ENCODE measurements around the gene ETV3L. TPM values are rescaled to one million over a fixed set of nuclear protein-coding genes. Genes with fewer than 3 reads are reported as not detected.

ETV3L gene
- total and polyA plus RNA-seq, 2 of the 8 experiments (the other 6 are each of a cell fraction or from before 2014, with no cell fraction given), result 0.17 to 0.26 TPM

- Histone ChIP-seq H3K4me2 (ENCODE audit: insufficient read depth in 1 of 2, low read depth in 2 of 2, low read length in 2 of 2) (no peak overlapping the region), H3K23me2 (ENCODE audit: low read depth, low read length) (0 out of 2 replicates have a peak, but pooled peaks cover 2% of the 10 kb centered on the region), H3K4me3 (ENCODE audit: extremely low read depth in 1 of 4, insufficient read depth in 2 of 4, low read depth in 3 of 4, low read length in 4 of 4) (no peak overlapping the region), H3K36me3 (ENCODE audit: control insufficient read depth in 2 of 4, insufficient read depth in 4 of 4, low read length in 3 of 4) (no peaks in the 10 kb centered on the region), H3K9ac (replicated peaks in 1 of 4; ENCODE audit: extremely low read depth in 1 of 4, low read depth in 3 of 4, low read length in 3 of 4) (no peak overlapping the region), H2AFZ (ENCODE audit: low read length) (no peak overlapping the region), H3K79me1 (ENCODE audit: low read depth, low read length) (no peaks in the 10 kb centered on the region), H2AK5ac (ENCODE audit: low read depth, low read length) (no peak overlapping the region), H3K56ac (replicated peaks; ENCODE audit: insufficient read length, low read depth, low read length) (no peak overlapping the region), H3K14ac (ENCODE audit: insufficient read length) (no peak overlapping the region), H2BK120ac (replicated peaks; ENCODE audit: low read depth, low read length) (no peak overlapping the region), H3K9me3 (ENCODE audit: insufficient read depth in 2 of 2, low read depth in 1 of 2, low read length in 1 of 2) (no peaks in the 10 kb centered on the region), H2BK5ac (ENCODE audit: low read depth, low read length) (no peak overlapping the region), H4K8ac (ENCODE audit: extremely low read depth, insufficient read depth, low read length) (no peak overlapping the region), H3K18ac (ENCODE audit: extremely low read depth, low read length) (no peak overlapping the region), H3K79me2 (ENCODE audit: control insufficient read depth in 1 of 2, insufficient read depth in 2 of 2, low read length in 2 of 2) (no peaks in the 10 kb centered on the region), H2BK20ac (ENCODE audit: low read length) (no peak overlapping the region), H3K27ac (ENCODE audit: low read depth, low read length) (no peak overlapping the region), H3K27me3 (replicated peaks in 1 of 4; ENCODE audit: control insufficient read depth in 3 of 4, extremely low read depth in 1 of 4, insufficient read depth in 3 of 4, low read length in 3 of 4) (peaks cover 0 to 3% (median 1%) of the 10 kb centered on the region in 4 experiments; a peak in 2 of 7 replicates), H4K5ac (ENCODE audit: insufficient read length, low read depth, low read length) (no peak overlapping the region), H3K4me1 (replicated peaks in 1 of 4; ENCODE audit: control insufficient read depth in 3 of 4, insufficient read depth in 4 of 4, low read length in 3 of 4) (peaks cover 0 to 10% (median 0%) of the 10 kb centered on the region in 4 experiments; a peak in 2 of 7 replicates), H3K23ac (ENCODE audit: insufficient read length) (no peak overlapping the region), H4K91ac (replicated peaks; ENCODE audit: insufficient read length, low read length) (no peak overlapping the region), H3K4ac (replicated peaks; ENCODE audit: insufficient read length, low read depth, low read length) (no peak overlapping the region), H4K20me1 (replicated peaks in 1 of 2; ENCODE audit: control insufficient read depth in 1 of 2, insufficient read depth in 2 of 2, low read length in 2 of 2) (no peaks in the 10 kb centered on the region), H2BK15ac (ENCODE audit: low read length) (no peak overlapping the region), H2BK12ac (ENCODE audit: low read depth, low read length) (no peak overlapping the region)
- TF ChIP-seq EZH2 (IDR thresholded peaks at IDR 0.05; ENCODE audit: low read depth, low read length, severe bottlenecking), result no peak
- no peak for TF ChIP-seq SIRT6 (IDR thresholded peaks at IDR 0.05; ENCODE audit: low read length)
- no peak for TF ChIP-seq SIX5 (IDR thresholded peaks at IDR 0.05; ENCODE audit: low read depth, low read length)
- no peak for TF ChIP-seq CHD1 (IDR thresholded peaks at IDR 0.05; ENCODE audit: low read depth, low read length)
- TF ChIP-seq KDM5A (IDR thresholded peaks at IDR 0.05; ENCODE audit: low read length), result no peak
- TF ChIP-seq TCF12 (IDR thresholded peaks at IDR 0.05; ENCODE audit: low read depth, low read length), result no peak
- TF ChIP-seq GTF2F1 (IDR thresholded peaks at IDR 0.05; ENCODE audit: borderline replicate concordance, low read depth, low read length), result no peak
- TF ChIP-seq SAP30 (IDR thresholded peaks at IDR 0.05; ENCODE audit: insufficient read depth, insufficient replicate concordance, low read length), result no peak
- no peak for TF ChIP-seq HDAC2 (IDR thresholded peaks at IDR 0.05; ENCODE audit: borderline replicate concordance in 1 of 2, low read depth in 2 of 2, low read length in 2 of 2)
- TF ChIP-seq FOSL1 (IDR thresholded peaks at IDR 0.05; ENCODE audit: insufficient read depth, low read depth, low read length), result no peak
- no peak for TF ChIP-seq CTBP2 (IDR thresholded peaks at IDR 0.05; ENCODE audit: borderline replicate concordance, insufficient read depth, insufficient read length, low read length)
- no peak for TF ChIP-seq BACH1 (IDR thresholded peaks at IDR 0.05; ENCODE audit: low read length)
- POLR2A ChIA-PET (ENCODE audit: partially characterized antibody), result interaction anchor here (0.8 to 1.8 kb wide), 4 partner anchors 16 to 39 kb away, joined by 3 to 5 read pairs (median 3); no protein-coding TSS in a partner anchor
- DNase-seq (ENCODE audit: low read depth in 1 of 2, low spot score in 2 of 2), result no peak
- CTCF ChIA-PET (ENCODE audit: partially characterized antibody), result interaction anchor here (0.8 to 8.1 kb wide), 8 partner anchors 11 to 267 kb away, joined by 3 to 52 read pairs (median 4); no protein-coding TSS in a partner anchor
- WGBS, 2 experiments (ENCODE audit: extremely low coverage in 1 of 2, insufficient coverage in 1 of 2, insufficient read length in 1 of 2, insufficient replicate concordance in 2 of 2, low coverage in 1 of 2, low lambda C conversion rate in 2 of 2, missing lambda C conversion rate in 1 of 2), result 88% methylated on average over 4 of the region's 5 CpGs; no CpG with 5 or more reads in 1 of the 2 experiments
- FAIRE-seq, result no peak
These were observed 3.7 kb upstream of the ETV3L start for GRCh38 chr1:157103268-157103667.
